ENCODE results near the gene TUSC1.
"Not testable (repeated sequence)": the region's sequence is repeated elsewhere in the genome, so short reads cannot be mapped to it uniquely, and the experiment has no call there.

TUSC1 gene

DNA sequence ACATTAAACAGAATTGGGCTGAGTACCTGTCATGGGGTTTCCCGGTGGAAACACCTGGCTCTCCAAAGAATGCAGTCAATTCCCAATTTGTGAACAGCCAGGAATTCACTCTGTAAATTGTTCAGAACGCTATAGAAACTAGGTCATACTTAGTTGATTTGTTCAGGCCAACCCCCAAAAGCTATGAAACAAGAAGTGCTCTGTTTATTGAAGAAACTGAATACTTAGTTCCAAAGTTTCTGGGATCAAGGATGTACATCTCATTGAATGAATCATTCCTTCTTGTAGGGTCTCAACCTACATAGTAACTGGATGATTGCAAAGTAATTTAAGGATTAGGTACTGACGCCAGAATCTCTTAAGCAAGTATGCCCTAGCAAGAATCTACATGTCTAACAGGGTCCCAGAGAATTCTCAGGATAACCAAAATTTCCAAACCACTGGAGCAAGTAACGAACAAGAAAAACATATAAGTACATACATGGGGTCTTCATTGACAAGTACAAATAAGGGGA is 659 bp upstream of the TUSC1 start:
- Mint-ChIP-seq H3K36me3 (ENCODE audit: insufficient read depth) (no peaks in the 10 kb centered on the region), H3K4me1 (ENCODE audit: low read depth in 2 of 2) (peaks cover 0 to 1% of the 10 kb centered on the region in 2 donors), H3K9me3 (peaks cover 6 to 16% of the 10 kb centered on the region in 2 donors), H3K27ac (no peak overlapping the region), H3K27me3 (no peaks in the 10 kb centered on the region), H3K4me3 (no peak overlapping the region)
- DNase-seq (no peak), ATAC-seq (replicated peaks) (no peak)

DNA sequence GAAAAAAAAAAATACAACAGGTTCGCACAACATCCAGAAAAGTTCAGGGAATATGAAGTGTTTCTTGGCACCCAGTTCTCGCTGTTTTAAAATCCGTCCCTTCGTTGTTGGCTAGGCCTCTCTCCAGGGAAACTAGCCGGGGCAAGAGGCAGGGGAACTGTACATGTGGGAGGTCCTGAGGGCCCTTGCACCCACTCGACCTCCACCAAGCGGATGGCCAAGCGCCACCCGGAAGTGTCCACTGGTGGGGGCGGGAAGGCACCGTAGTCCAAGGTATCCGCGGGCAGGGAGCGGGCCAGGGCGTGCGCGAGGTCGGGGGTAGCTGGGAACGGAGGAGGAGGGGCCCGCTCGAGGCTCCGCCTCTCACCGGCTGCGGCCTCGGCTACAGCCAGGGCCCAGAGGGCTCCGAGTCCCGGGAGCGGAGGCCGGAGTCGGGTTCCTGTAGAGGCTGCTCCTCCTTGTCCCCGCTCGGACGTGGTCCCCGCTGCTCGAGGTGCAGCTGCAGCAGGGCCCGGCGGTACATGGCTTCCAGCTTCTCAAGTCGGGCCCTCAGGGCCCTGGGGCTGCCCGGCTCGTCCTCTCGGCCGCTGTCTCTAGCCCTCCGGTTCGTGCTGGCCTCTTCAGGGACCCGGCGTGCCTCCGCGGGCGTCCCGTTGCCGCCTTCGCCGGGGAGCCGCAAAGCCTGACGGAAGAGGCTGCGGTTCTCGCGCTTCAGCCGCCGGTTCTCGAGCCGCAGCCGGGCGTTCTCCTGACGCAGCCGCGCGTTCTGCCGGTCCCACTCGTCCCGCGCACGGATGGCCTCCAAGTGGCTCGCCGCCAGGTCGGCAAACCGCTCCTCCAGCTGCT is 720 bp downstream of the TUSC1 start:
- H3K27ac Mint-ChIP-seq = no peak overlapping the region

DNA sequence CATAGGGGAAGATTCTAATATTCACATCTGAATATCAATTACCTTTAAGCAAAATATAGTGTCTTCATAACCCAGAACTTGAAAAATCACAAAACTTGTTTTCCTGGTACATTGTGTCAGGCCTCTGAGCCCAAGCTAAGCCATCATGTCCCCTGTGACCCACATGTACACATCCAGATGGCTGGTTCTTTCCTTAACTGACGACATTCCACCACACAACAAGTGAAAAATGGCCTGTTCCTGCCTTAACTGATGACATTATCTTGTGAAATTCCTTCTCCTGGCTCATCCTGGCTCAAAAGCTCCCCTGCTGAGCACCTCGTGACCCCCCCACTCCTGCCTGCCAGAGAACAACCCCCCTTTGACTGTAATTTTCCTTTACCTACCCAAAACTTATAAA is 2.4 kb downstream of the TUSC1 start:
- ATAC-seq (replicated peaks); H3K4me3 Mint-ChIP-seq; H3K27me3 Mint-ChIP-seq; H3K27ac Mint-ChIP-seq; H3K4me1 Mint-ChIP-seq (ENCODE audit: low read depth in 2 of 2); H3K9me3 Mint-ChIP-seq; H3K36me3 Mint-ChIP-seq (ENCODE audit: insufficient read depth); DNase-seq: not testable (repeated sequence)

More for the DNA sequence above, 720 bp downstream of the TUSC1 start:
- DNase-seq (no peak), ATAC-seq (replicated peaks) (peak; percentile 10)
- no peaks in the 10 kb centered on the region for H3K27me3 Mint-ChIP-seq
- H3K4me3 Mint-ChIP-seq = no peak overlapping the region
- peaks cover 0 to 6% of the 10 kb centered on the region in 2 donors for H3K9me3 Mint-ChIP-seq
- H3K4me1 Mint-ChIP-seq (ENCODE audit: low read depth in 2 of 2) = peaks cover 0 to 1% of the 10 kb centered on the region in 2 donors
- no peaks in the 10 kb centered on the region for H3K36me3 Mint-ChIP-seq (ENCODE audit: insufficient read depth)

DNA sequence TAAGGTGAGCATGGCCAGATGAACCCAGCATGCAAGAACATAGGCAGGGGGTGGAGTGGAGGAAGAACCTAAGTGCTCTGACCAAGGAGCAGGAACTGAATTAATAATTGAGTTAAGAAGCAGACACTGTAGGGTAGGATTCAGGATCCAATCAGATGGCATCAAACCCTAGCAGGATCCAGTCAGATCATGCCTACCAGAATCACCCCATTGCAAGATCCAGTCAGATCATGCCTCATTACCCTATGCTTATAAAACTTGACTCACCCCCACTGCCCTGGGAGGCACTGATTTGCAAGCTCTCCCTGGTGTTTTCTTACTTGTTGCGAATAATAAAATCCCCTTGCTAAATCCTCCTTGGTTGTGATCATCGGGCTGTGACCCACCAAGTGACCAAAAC is 19.7 kb downstream of the TUSC1 start:
- H3K4me3 Mint-ChIP-seq = no peak overlapping the region
- no peak for ATAC-seq (replicated peaks)
- H3K9me3 Mint-ChIP-seq = peaks cover 7 to 9% of the 10 kb centered on the region in 2 donors
- H3K4me1 Mint-ChIP-seq (ENCODE audit: low read depth in 2 of 2) = no peaks in the 10 kb centered on the region
- no peaks in the 10 kb centered on the region for H3K27me3 Mint-ChIP-seq
- H3K36me3 Mint-ChIP-seq (ENCODE audit: insufficient read depth) = peaks cover 2% of the 10 kb centered on the region
- DNase-seq = no peak
- H3K27ac Mint-ChIP-seq = no peak overlapping the region

DNA sequence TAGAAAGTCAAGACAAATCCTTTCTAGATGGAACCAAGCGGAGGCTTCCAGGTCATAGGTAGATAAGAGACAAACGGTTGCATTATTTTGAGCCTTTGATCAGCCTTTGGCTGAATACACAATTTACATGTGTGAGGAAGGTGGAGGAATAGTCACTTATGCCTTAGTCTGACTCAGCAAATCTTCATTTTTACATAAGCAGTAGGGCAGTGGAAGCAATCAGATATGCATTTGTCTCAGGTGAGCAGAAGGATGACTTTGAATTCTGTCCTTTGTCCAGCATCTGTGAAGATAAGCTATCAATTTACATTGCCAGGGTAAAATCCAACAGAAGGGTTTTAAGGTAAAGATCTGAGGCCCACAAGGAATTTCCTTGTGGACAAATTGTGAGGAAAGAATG is 23.8 kb downstream of the TUSC1 start:
- H3K4me1 Mint-ChIP-seq (ENCODE audit: low read depth in 2 of 2) = no peaks in the 10 kb centered on the region
- H3K27me3 Mint-ChIP-seq = no peaks in the 10 kb centered on the region
- no peak overlapping the region for H3K4me3 Mint-ChIP-seq
- ATAC-seq (replicated peaks) (no peak), DNase-seq (no peak)
- H3K9me3 Mint-ChIP-seq = peaks cover 2 to 7% of the 10 kb centered on the region in 2 donors
- H3K27ac Mint-ChIP-seq = no peak overlapping the region
- peaks cover 2% of the 10 kb centered on the region for H3K36me3 Mint-ChIP-seq (ENCODE audit: insufficient read depth)

DNA sequence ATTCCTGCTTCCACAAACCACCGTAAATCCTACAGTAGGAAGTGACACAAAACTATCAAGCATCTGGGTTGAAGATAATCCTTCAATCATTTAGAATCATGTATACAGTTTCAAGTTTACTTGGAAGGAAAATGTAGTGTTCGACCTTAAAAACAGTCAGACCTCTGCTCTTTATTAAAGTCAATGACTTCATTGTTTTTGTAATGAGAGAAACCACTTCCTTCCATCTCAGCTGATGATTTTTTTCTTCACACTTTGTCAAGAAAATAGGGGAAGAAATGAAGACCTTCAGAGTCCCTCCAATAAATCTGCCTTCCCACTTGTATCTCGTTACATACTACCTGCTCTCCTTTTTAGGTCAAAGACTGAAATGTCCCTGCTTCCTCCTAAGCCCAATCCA is 30.1 kb downstream of the TUSC1 start:
- Mint-ChIP-seq H3K27me3 (no peaks in the 10 kb centered on the region), H3K36me3 (ENCODE audit: insufficient read depth) (peaks cover 3% of the 10 kb centered on the region), H3K27ac (no peak overlapping the region), H3K4me1 (ENCODE audit: low read depth in 2 of 2) (no peaks in the 10 kb centered on the region), H3K4me3 (no peak overlapping the region), H3K9me3 (peaks cover 16 to 19% of the 10 kb centered on the region in 2 donors)
- no peak for DNase-seq
- ATAC-seq (replicated peaks) = no peak

DNA sequence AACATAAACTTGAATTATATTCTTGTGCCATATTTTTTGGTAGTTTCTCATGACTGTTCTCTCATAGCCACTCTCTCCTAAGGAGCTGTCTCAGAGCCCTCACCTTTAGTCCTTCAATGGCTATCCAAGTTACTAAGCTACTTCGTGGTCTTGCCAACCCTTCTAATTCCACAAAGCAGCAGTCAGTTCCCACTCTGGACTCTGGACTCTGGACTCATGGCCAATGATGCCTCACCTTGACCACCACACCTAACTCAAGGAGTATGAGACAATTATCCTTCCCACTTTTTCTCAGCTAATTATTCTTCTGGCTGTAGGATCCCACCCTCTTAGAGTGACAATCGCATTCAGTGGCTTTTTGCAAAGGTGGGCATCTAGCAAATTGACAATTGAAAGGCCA is 42.2 kb downstream of the TUSC1 start:
- Mint-ChIP-seq H3K9me3 (peaks cover 2 to 5% of the 10 kb centered on the region in 2 donors), H3K36me3 (ENCODE audit: insufficient read depth) (peaks cover 3% of the 10 kb centered on the region), H3K4me3 (no peak overlapping the region), H3K4me1 (ENCODE audit: low read depth in 2 of 2) (no peaks in the 10 kb centered on the region), H3K27me3 (no peaks in the 10 kb centered on the region), H3K27ac (no peak overlapping the region)
- ATAC-seq (replicated peaks) = no peak
- DNase-seq = no peak

DNA sequence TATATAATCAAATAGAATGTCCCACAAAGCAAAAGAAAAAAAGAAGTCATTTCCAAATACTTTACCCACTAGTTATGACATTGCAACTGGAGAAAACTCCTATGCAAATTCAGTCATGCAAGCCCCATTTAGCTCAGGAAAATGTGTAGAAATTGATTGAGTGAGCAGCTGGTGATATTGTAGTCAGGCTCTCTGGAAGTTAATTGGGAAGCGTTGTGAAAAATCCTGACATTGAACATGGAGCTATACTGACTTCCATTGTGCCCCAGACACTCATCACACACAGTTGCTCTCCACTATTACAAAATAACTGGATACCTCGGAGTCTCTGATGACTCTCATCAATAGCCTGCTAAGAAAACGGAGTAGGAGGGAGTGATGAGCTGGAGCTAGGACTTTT is 49.0 kb downstream of the TUSC1 start:
- no peaks in the 10 kb centered on the region for H3K4me1 Mint-ChIP-seq (ENCODE audit: low read depth in 2 of 2)
- DNase-seq (no peak), ATAC-seq (replicated peaks) (no peak)
- no peak overlapping the region for H3K4me3 Mint-ChIP-seq
- H3K27ac Mint-ChIP-seq = no peak overlapping the region
- H3K9me3 Mint-ChIP-seq = peaks cover 8 to 36% of the 10 kb centered on the region in 2 donors
- H3K27me3 Mint-ChIP-seq = no peaks in the 10 kb centered on the region
- no peaks in the 10 kb centered on the region for H3K36me3 Mint-ChIP-seq (ENCODE audit: insufficient read depth)

Data from effector memory CD8-positive, alpha-beta T cell (primary cell).